ENCODE measurements around the gene SLC22A16. TPM values are rescaled to one million over a fixed set of nuclear protein-coding genes. Genes with fewer than 3 reads are reported as not detected.

The SLC22A16 gene
- total and polyA plus RNA-seq, 7 donors, result 0.14 to 0.36 (median 0.20) TPM; not detected in 4

GRCh38 chr6:110522427-110522826 is 46.0 kb upstream of the SLC22A16 start:
- H3K4me1 ChIP-seq, result no peaks in the 10 kb centered on the region
- no peaks in the 10 kb centered on the region for H3K9me3 ChIP-seq
- WGBS, 2 donors, result 97 to 99% methylated on average over 3 of the region's 3 CpGs
- intact Hi-C loops (cut with DNase I), result loop anchor here (10.0 kb wide), 2 partner anchors 462 to 672 kb away; partner anchors contain the start of gene RPF2
- H3K27ac ChIP-seq, result no peak overlapping the region
- DNase-seq, result no peak
- H3K27me3 ChIP-seq, result no peaks in the 10 kb centered on the region
- TF ChIP-seq EP300 (IDR thresholded peaks at IDR 0.05) (no peak), CTCF (IDR thresholded peaks at IDR 0.05) (no peak), POLR2A (IDR thresholded peaks at IDR 0.05) (no peak), POLR2AphosphoS5 (IDR thresholded peaks at IDR 0.05) (no peak)
- H3K36me3 ChIP-seq, result no peaks in the 10 kb centered on the region
- H3K4me3 ChIP-seq, result no peak overlapping the region

GRCh38 chr6:110520992-110521543 is 44.7 kb upstream of the SLC22A16 start:
- H3K27ac ChIP-seq, result no peak overlapping the region
- H3K9me3 ChIP-seq, result no peaks in the 10 kb centered on the region
- H3K27me3 ChIP-seq, result no peaks in the 10 kb centered on the region
- DNase-seq, result no peak
- 85% methylated on average over 17 of the region's 17 CpGs for WGBS, 2 donors
- H3K36me3 ChIP-seq, result no peaks in the 10 kb centered on the region
- no peak for TF ChIP-seq POLR2A (IDR thresholded peaks at IDR 0.05)
- TF ChIP-seq CTCF (IDR thresholded peaks at IDR 0.05), result no peak
- no peak for TF ChIP-seq POLR2AphosphoS5 (IDR thresholded peaks at IDR 0.05)
- TF ChIP-seq EP300 (IDR thresholded peaks at IDR 0.05), result no peak
- intact Hi-C loops (cut with DNase I), result loop anchor here (10.0 kb wide), 2 partner anchors 464 to 674 kb away; partner anchors contain the start of gene RPF2
- no peaks in the 10 kb centered on the region for H3K4me1 ChIP-seq
- H3K4me3 ChIP-seq, result no peak overlapping the region

- TF ChIP-seq POLR2AphosphoS5 (IDR thresholded peaks at IDR 0.05) (no peak), POLR2A (IDR thresholded peaks at IDR 0.05) (no peak), CTCF (IDR thresholded peaks at IDR 0.05) (no peak), EP300 (IDR thresholded peaks at IDR 0.05) (no peak)
- Histone ChIP-seq H3K36me3 (no peaks in the 10 kb centered on the region), H3K4me1 (no peaks in the 10 kb centered on the region), H3K9me3 (no peaks in the 10 kb centered on the region), H3K27me3 (no peaks in the 10 kb centered on the region), H3K4me3 (no peak overlapping the region), H3K27ac (no peak overlapping the region)
- intact Hi-C loops (cut with DNase I), result loop anchor here (10.0 kb wide), 2 partner anchors 464 to 674 kb away; partner anchors contain the start of gene RPF2
- DNase-seq, result no peak
- 21 to 57% methylated on average over 12 of the region's 12 CpGs for WGBS, 2 donors
These were observed 44.0 kb upstream of the SLC22A16 start for GRCh38 chr6:110520209-110520965.

GRCh38 chr6:110517601-110518281 is 41.3 kb upstream of the SLC22A16 start:
- intact Hi-C loops (cut with DNase I), result no loop called here
- Histone ChIP-seq H3K4me3 (no peak overlapping the region), H3K4me1 (no peaks in the 10 kb centered on the region), H3K9me3 (no peaks in the 10 kb centered on the region), H3K36me3 (no peaks in the 10 kb centered on the region), H3K27me3 (no peaks in the 10 kb centered on the region), H3K27ac (no peak overlapping the region)
- TF ChIP-seq POLR2AphosphoS5 (IDR thresholded peaks at IDR 0.05), result no peak
- TF ChIP-seq EP300 (IDR thresholded peaks at IDR 0.05), result no peak
- TF ChIP-seq CTCF (IDR thresholded peaks at IDR 0.05), result no peak
- no peak for TF ChIP-seq POLR2A (IDR thresholded peaks at IDR 0.05)
- 37 to 71% methylated on average over 9 of the region's 9 CpGs for WGBS, 2 donors
- DNase-seq, result no peak
